ENCODE data around the gene LMNTD1.

The LMNTD1 gene

DNA sequence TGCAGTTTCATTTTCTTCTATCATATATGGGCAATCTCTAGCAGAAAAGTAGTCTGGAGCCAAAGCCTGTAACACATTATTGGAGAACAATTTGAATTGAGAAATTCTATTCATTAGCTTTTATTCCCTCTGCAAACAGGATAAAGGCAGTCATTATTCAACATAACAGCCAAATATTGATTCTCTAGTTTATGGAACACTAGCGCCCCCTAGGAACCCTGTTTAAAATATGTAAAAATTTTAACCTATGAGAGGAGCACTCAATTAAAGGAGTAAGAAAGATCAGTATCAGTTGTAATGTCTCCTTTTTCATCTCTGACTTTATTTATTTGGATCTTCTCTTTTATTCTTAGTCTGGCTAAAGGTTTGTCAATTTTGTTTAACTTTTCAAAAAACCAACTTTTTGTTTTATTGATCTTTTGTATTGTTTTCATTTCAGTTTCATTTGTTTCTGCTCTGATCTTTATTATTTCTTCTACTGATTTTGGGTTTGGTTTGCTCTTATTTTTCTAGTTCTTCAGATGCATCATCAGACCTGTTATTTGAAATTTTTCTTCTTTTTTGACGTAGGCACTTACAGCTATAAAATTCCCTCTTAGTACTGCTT is 4.8 kb upstream of the LMNTD1 start:
- H3K4me3 ChIP-seq, result no peak overlapping the region
- no peak overlapping the region for H3K27ac ChIP-seq

- no peak overlapping the region for H3K4me3 ChIP-seq
- no peak overlapping the region for H3K27ac ChIP-seq
Observed at GRCh38 chr12:25556153-25556552, 3.1 kb upstream of the LMNTD1 start.

- Histone ChIP-seq H3K4me3 (no peak overlapping the region), H3K27ac (no peak overlapping the region)
Observed at GRCh38 chr12:25552681-25553080, 402 bp downstream of the LMNTD1 start.

- no peak overlapping the region for H3K4me3 ChIP-seq
- H3K27ac ChIP-seq, result no peak overlapping the region
Observed at GRCh38 chr12:25550186-25550585, 2.9 kb downstream of the LMNTD1 start.

GRCh38 chr12:25549120-25549519 is 4.0 kb downstream of the LMNTD1 start:
- Histone ChIP-seq H3K4me3 (no peak overlapping the region), H3K27ac (no peak overlapping the region)

DNA sequence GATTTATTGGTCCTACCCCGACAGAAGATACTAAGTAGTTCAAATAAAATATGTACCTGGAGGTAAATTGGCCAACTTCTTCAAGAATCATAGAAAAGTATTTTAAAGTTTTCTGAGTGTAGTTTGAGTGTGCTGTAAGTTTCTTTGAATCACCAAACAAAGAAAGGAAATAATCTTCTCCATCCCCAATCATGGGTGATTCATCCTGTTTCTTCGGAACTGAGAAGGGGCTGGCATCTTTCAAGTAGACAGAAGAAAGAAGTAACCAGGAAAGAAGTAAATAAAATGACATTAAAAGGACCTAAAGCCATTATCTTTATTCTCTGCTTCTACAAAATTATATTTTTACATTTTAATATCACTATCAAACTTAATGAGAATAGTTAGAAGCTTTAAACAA is 6.8 kb downstream of the LMNTD1 start:
- no peak overlapping the region for H3K27ac ChIP-seq
- no peak overlapping the region for H3K4me3 ChIP-seq

DNA sequence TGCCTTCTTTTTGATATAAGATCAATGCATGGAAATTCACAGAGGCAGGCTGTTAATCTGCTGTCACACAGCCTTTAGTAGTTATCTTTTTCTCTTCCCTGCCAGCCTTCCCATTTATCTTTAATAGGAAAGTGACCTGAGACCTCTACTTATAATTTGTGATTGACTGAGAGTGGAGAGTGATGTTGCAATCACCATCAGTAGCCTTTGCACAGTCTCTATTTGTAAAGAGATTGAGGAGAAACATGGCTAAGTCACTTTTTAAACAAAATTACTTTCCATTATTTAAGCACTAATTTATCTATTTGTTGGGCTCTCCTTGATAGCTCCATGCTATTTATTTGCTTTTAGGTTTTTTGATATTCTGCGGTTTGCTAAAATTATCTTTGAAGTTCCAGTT is 19.9 kb downstream of the LMNTD1 start:
- Histone ChIP-seq H3K27ac (no peak overlapping the region), H3K4me3 (no peak overlapping the region)

DNA sequence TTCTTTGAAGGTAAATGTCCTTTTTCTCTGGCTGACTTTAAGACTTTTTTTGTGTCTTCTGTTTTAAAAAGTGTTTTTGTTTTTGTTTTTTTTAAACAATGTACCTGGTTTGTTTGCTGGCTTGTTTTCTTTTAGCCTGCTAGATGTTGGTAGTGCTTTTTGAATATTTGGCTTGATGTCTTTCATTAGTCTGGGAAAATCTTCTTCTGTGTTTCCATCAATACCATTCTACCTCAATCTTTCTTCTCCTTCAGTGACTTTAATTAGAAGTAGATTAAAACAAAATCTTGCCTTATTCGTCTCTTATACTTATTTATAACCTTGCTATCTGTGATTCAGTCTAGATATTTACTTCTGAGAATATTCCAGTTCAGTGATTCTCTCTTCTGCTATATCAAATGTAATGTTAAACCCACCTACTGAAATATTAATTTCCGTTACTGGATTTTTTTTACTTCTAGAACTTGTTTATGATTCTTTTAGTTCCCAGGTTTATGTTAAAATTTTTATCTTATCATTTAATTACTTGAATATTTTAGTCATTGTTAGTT is 21.5 kb downstream of the LMNTD1 start:
- Histone ChIP-seq H3K27ac (no peak overlapping the region), H3K4me3 (no peak overlapping the region)

- no peak overlapping the region for H3K27ac ChIP-seq
- H3K4me3 ChIP-seq, result no peak overlapping the region
Observed at GRCh38 chr12:25529738-25530137, 23.3 kb downstream of the LMNTD1 start.

GRCh38 chr12:25526778-25527177 is 26.3 kb downstream of the LMNTD1 start:
- no peak overlapping the region for H3K4me3 ChIP-seq
- H3K27ac ChIP-seq, result no peak overlapping the region

GRCh38 chr12:25524366-25524765 is 28.7 kb downstream of the LMNTD1 start:
- no peak overlapping the region for H3K27ac ChIP-seq
- H3K4me3 ChIP-seq, result no peak overlapping the region

GRCh38 chr12:25521625-25522256 is 31.3 kb downstream of the LMNTD1 start:
- Histone ChIP-seq H3K27ac (no peak overlapping the region), H3K4me3 (no peak overlapping the region)

GRCh38 chr12:25518512-25518911 is 34.6 kb downstream of the LMNTD1 start:
- H3K4me3 ChIP-seq, result no peak overlapping the region
- peak overlapping the region in 2 of 21 experiments; percentile 21 to 37 for H3K27ac ChIP-seq

GRCh38 chr12:25504744-25505143 is 48.3 kb downstream of the LMNTD1 start:
- Histone ChIP-seq H3K27ac (no peak overlapping the region), H3K4me3 (no peak overlapping the region)

GRCh38 chr12:25503666-25504065 is 49.4 kb downstream of the LMNTD1 start:
- Histone ChIP-seq H3K27ac (no peak overlapping the region), H3K4me3 (no peak overlapping the region)

GRCh38 chr12:25502596-25502995 is 50.5 kb downstream of the LMNTD1 start:
- Histone ChIP-seq H3K4me3 (no peak overlapping the region), H3K27ac (no peak overlapping the region)

DNA sequence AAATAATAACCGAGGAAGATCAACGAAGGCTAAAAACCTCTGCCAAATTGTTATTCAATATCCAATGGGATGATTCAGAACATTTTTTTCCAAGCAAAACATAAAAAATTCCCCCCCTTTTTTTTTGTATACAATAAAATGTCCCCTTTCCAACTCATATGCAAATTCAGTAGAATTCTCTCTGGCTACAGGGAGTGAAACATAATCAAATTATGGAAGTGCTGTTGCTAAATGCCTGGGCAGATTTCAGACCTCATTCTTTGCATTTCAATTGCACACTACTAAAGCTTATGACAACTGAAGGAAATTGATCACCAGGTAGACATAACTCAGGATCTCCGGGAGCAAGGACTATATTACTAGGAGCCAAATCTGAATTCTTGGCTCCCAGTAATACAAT is 51.0 kb downstream of the LMNTD1 start:
- no peak overlapping the region for H3K4me3 ChIP-seq
- H3K27ac ChIP-seq, result no peak overlapping the region

DNA sequence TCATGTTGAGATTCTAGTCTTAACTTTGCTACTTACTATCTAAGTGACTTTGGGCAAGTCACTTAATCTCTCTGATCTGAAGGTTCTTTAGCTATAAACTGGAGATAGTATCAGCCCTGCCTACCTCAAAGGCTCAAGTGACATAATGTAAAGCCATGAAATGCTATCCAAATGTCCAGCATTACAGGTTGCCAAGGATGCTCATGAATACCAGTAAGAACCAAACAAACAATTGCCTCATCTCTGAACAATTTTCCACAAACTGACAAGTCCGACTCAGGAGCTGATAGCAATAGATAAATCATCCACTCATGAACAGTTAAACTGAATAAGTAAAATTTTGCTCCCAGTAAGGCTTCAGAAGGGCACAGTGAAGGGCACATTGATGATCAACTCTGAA is 51.5 kb downstream of the LMNTD1 start:
- no peak overlapping the region for H3K4me3 ChIP-seq
- H3K27ac ChIP-seq, result no peak overlapping the region

DNA sequence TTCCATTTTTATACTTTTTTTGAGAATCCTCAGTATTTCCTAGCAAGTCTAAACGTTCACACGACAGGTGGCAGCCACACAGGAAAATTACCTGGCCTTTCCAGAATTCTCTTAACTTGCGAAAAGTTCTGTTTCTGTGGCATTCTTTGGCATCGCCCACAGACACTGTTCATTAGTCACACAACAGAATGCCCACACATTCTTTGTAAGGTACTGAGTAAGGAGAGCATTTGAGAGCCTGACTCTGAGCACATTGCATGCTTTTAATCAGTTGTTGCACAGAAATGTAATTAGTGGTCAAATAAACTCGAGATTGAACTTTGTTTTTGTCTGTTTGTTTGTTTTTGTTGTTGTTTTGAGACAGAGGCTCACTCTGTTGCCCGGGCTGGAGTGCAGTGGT is 52.4 kb downstream of the LMNTD1 start:
- Histone ChIP-seq H3K4me3 (no peak overlapping the region), H3K27ac (no peak overlapping the region)

- H3K27ac ChIP-seq, result no peak overlapping the region
- H3K4me3 ChIP-seq, result no peak overlapping the region
Observed at GRCh38 chr12:25497021-25497420, 56.1 kb downstream of the LMNTD1 start.

DNA sequence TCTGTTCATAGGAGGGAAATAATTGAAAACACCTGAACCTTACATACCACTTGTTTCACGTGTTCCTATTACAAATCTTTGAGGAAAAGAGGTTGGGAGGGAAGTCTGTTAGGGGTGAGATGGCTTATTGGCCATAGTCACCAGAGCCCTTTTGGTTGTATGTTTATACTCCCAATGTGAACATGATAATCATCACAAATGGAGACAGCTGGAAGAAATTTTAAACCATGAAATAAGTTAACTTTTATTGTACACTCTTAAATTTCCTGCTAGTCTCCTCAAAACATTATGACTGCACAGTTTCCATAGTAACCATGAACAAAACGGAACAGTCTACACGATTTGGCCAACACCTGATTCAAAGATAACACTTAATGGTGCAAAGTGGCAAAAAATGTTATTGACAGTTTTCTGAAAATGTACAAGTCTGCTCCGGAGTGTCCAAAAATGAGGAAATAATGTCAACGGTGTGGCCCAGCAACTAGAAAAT is 56.9 kb downstream of the LMNTD1 start:
- H3K27ac ChIP-seq, result no peak overlapping the region
- no peak overlapping the region for H3K4me3 ChIP-seq
